ENCODE measurements around the gene EIF5A. TPM values are rescaled to one million over a fixed set of nuclear protein-coding genes. Genes with fewer than 3 reads are reported as not detected.
A peak's percentile ranks its signal among the peaks of the same experiment; 100 is the strongest.

EIF5A gene
- polyA plus RNA-seq, 4 donors: 247 to 327 (median 311) TPM

GRCh38 chr17:7312432-7313087, 5.1 kb downstream of the EIF5A start:
- no peak for DNase-seq (ENCODE audit: low read depth in 4 of 4, low spot score in 3 of 4)

- no peak for DNase-seq (ENCODE audit: low read depth in 4 of 4, low spot score in 3 of 4)
Observed at GRCh38 chr17:7313088-7313889, 5.9 kb downstream of the EIF5A start.

DNA sequence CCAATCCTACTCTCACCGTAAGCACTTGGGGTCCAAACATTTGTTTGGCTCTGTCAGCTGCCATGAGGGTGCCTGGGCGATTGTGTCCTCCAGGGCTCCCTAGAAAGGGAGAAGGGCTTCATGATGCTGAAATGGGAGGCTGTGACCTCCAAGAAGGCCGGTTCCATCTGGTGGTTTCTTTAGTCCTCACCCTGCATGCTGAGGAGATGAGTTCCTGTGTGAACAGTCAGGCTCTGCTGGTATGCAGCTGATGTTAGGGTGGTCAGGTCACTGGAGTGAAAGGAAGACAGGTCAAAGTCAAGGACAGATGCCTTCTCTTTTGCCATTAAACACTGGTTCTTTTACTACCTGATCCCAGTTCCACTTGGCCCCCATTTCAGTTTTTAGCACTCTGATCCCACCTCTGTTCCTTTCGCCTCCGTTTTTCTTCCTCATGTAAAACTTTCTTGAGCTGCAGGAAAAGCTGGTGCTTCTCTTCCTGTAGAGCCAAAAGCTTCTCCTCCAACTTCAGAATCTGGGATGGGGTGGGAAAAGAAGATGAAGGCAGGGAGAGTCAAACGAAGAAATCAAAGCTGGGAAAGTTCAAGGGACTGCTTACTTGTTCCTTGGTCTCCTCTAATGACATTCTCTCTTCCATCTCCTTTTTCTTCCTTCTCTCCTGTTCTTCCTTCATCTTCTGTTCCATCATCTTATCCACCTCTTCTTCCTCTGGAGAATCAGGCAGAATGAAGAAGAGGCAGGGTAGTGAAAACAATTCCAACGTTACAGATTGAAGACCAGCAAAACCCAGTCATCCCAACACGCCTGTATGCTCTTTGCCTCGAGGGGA, 6.7 kb downstream of the EIF5A start:
- DNase-seq (ENCODE audit: low read depth in 4 of 4, low spot score in 3 of 4): no peak

DNA sequence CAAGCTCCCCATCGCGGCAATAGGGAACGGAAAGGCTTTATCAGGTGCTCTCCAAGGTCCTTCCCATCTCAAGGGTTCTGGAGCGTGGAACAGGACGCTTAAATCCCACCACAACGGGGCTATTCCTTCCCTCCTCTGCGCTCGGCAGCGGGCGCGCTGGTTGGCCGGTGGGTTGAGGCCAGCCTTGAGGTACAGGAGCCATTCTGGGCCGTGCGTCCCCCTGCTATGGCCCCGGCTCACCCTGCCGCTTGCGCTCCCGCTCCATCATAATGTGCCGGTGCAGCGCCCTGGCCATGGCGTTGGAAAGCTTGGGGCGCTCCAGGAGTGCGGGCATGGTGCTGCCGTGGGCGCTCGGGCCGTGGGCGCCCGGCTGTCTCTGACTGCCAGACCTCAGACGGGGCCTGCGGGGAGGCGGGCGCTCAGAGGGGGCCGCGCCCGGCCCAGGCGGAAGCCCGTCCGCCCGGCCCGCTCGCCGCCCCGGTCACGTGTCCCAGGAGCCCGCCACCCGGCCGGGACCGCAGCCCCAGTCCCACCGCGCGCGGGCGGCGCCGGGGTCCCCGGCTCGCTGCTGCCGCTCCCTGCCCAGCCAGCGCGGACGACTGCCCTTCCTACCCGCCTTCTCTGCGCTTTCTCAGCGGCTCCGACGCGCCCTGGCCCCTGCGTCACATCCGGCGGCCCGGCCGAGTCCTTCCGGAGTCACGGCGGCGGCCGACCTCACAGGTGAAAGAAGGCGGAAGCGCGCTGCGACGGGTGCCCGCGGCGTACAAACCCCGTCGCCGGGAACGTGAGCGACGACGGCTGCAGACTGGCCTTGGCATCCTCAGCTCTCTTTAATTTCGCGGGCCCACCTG, 7.5 kb downstream of the EIF5A start, which contains the start of gene GPS2:
TSS of gene GPS2 (minus strand) at position 642 of the 851 bp plus-strand sequence. CDS start at position 334, 308 bp downstream.
- peak in 3 of 4 donors; percentile 71 to 80 (median 71) for DNase-seq (ENCODE audit: low read depth in 4 of 4, low spot score in 3 of 4)

GRCh38 chr17:7315570-7316235, 8.3 kb downstream of the EIF5A start:
- DNase-seq (ENCODE audit: low read depth in 4 of 4, low spot score in 3 of 4): no peak

GRCh38 chr17:7317161-7317803, 9.9 kb downstream of the EIF5A start:
- DNase-seq (ENCODE audit: low read depth in 4 of 4, low spot score in 3 of 4): no peak

- DNase-seq (ENCODE audit: low read depth in 4 of 4, low spot score in 3 of 4): no peak
Observed at GRCh38 chr17:7318121-7318860, 10.9 kb downstream of the EIF5A start.

DNA sequence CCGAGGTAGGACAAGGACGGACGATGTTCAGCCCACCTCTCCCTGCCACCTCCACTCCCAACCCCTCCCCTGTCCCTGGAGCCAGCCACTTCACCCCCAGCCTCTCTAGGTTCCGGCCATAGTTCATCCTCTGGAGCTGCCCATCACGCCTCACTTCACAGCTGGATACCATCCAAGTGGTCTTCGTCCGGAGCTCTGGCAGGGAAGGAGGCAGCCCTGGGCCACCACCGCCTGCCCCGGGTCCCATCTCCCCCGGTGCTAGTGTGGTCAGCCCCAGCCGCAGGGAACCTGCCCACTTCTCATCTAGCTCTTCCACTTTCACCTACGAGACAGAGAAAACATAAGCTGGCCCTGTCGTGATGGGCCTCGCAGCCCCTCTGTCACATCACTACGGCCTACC, 14.0 kb downstream of the EIF5A start:
- no peak for DNase-seq (ENCODE audit: low read depth in 4 of 4, low spot score in 3 of 4)

- no peak for DNase-seq (ENCODE audit: low read depth in 4 of 4, low spot score in 3 of 4)
Observed at GRCh38 chr17:7322520-7323194, 15.2 kb downstream of the EIF5A start.

- no peak for DNase-seq (ENCODE audit: low read depth in 4 of 4, low spot score in 3 of 4)
Observed at GRCh38 chr17:7323731-7324437, 16.5 kb downstream of the EIF5A start.

GRCh38 chr17:7324438-7324779, 17.0 kb downstream of the EIF5A start:
- DNase-seq (ENCODE audit: low read depth in 4 of 4, low spot score in 3 of 4): no peak

DNA sequence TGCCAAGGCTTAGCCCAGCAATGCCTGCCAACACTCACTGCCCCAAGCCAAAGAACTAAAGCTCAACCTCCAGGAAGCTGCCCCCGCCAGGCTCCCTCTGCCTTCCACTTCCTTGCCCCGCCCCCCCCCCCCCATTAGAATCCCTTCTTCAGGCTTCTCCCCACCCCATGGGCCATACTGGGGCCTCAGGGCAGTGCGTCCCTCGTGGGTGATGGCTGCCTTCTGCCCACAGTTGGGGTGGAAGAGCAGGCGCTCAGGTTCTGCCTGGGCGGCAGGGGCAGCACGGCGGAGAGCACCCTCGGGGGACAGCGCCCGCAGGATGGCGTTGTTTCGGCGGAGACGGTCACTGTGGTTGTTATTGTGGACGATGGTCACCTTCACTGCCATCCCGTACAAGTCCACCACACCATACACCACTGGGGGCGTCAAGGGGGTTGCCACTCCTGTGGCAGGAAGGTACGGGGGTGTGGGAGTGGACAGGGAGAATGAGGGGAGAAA, 17.7 kb downstream of the EIF5A start:
- no peak for DNase-seq (ENCODE audit: low read depth in 4 of 4, low spot score in 3 of 4)

DNA sequence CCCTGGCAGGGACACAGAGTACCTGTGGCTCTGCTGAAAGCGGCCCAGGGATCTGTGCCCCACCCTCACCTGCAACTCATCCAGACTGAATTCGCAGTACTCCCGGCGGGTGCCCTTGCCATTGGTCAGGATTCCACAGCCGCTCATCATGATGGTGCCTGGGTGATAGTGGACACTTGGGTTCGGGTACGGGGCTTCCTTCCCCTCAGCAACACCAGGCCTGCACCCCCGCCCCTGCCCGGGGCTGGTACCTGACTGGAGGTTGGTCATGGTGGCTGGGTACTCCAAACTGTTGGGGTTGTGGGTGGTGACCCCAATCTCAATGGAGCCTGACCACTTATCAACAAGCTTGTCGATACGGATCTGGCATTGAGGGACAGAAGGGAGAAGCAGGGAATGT, 18.8 kb downstream of the EIF5A start:
- no peak for DNase-seq (ENCODE audit: low read depth in 4 of 4, low spot score in 3 of 4)

- DNase-seq (ENCODE audit: low read depth in 4 of 4, low spot score in 3 of 4): no peak
Observed at GRCh38 chr17:7327056-7327455, 19.6 kb downstream of the EIF5A start.

- no peak for DNase-seq (ENCODE audit: low read depth in 4 of 4, low spot score in 3 of 4)
Observed at GRCh38 chr17:7327501-7327900, 20.1 kb downstream of the EIF5A start.

DNA sequence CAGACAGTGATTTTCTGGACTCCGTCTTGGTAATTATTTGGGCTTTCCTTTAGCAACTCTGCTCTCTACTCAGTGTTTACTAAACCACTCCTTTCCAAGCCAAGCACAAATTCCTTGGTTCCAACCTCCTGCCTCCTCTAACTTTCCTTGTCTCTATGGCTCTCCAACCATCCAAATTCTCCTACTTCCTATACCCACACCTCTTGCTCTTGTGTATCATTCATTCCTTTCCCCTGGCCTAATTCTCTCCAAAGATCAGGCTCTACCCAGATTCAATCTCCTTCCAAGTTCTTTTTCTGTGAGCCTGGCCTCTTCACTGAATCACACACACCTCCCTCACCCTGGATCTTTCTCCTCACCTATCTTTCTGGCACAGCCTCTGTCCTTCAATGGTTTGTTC, 20.6 kb downstream of the EIF5A start:
- DNase-seq (ENCODE audit: low read depth in 4 of 4, low spot score in 3 of 4): no peak

GRCh38 chr17:7328840-7329373, 21.5 kb downstream of the EIF5A start, which contains the start of gene NEURL4:
Gene NEURL4 (minus strand): TSS chr17:7329335. CDS start chr17:7329312, 23 bp downstream.
- no peak for DNase-seq (ENCODE audit: low read depth in 4 of 4, low spot score in 3 of 4)

All from left renal pelvis (tissue), 4 donors.